WI38 (cell line): ENCODE measurements around the gene KLHL40.

Source experiments
- H3K4me3 ChIP-seq: 2 replicates; pipeline ENCODE4 v1.5.1; 2011; ENCODE audit warnings: low read depth, mild to moderate bottlenecking, control low read depth, low read length
- CTCF ChIP-seq: IDR thresholded peaks from 2 replicates; pipeline ENCODE4 v1.5.1; 2012; ENCODE audit warnings: low read depth, mild to moderate bottlenecking, control low read depth, low read length

KLHL40 gene

GRCh38 chr3:42666577-42666998, 18.7 kb upstream of the KLHL40 start:
- TF ChIP-seq CTCF = no peak
- H3K4me3 ChIP-seq = no peak overlapping the region

- no peak for TF ChIP-seq CTCF
- no peak overlapping the region for H3K4me3 ChIP-seq
Observed at GRCh38 chr3:42667096-42667522, 18.2 kb upstream of the KLHL40 start.

- no peak for TF ChIP-seq CTCF
- no peak overlapping the region for H3K4me3 ChIP-seq
Observed at GRCh38 chr3:42667523-42668412, 17.6 kb upstream of the KLHL40 start.

GRCh38 chr3:42668413-42668760, 16.9 kb upstream of the KLHL40 start:
- no peak for TF ChIP-seq CTCF

GRCh38 chr3:42668793-42669217, 16.5 kb upstream of the KLHL40 start:
- no peak for TF ChIP-seq CTCF
- H3K4me3 ChIP-seq = no peak overlapping the region

More at GRCh38 chr3:42668413-42668760, 16.9 kb upstream of the KLHL40 start:
- no peak overlapping the region for H3K4me3 ChIP-seq

- H3K4me3 ChIP-seq = no peak overlapping the region
- no peak for TF ChIP-seq CTCF
Observed at GRCh38 chr3:42670051-42670576, 15.2 kb upstream of the KLHL40 start.

GRCh38 chr3:42670670-42671069, 14.7 kb upstream of the KLHL40 start:
- no peak for TF ChIP-seq CTCF
- no peak overlapping the region for H3K4me3 ChIP-seq
